ENCODE data around the gene STXBP5L.
A peak's percentile ranks its signal among the peaks of the same experiment; 100 is the strongest.
"Not testable (repeated sequence)": the region's sequence is repeated elsewhere in the genome, so short reads cannot be mapped to it uniquely, and the experiment has no call there.

The STXBP5L gene

GRCh38 chr3:120908030-120908794, at the start of gene STXBP5L:
STXBP5L (plus strand) TSS chr3:120908205; CDS start chr3:120909579, 1,374 bp downstream.
- peak; percentile 18 for DNase-seq

- no peak for DNase-seq
These were observed 49.5 kb upstream of the STXBP5L start for GRCh38 chr3:120858521-120858920.

DNA sequence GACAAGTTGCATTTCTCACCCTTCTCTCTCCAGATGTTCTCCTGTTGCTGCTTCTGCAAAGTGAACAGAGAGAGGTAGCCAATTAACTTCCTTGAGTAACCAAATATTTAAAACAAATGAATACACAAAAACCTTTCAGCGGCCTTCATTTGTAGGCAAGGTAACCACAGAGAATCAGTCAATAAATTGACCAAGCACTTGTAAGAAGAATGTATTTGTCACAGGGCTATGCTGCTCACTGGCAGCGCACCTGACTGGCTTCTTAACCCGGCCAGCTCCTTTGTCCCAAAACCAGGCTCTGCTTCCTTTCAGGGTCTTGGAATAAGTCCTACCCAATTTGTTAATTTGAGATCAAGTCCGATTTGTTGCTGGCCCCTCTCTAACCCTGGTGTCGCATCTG, 43.5 kb upstream of the STXBP5L start:
- no peak for DNase-seq

DNA sequence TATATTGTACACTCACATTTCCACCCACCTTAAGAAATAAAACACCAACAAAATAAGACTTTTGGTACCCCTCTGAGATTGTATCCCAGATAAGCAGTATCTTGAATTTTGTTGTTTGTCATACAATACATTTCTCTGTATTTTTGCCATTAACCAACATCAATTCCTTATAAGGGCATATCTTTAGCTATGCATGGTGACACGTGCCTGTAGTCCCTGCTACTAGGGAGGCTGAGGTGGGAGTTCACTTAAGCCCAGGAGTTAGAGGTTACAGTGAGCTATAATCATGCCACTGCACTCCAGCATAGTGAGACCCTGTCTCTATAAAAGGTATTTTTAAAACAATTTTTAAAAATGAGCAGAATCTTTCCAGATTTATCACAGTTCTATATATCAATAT, 32.5 kb upstream of the STXBP5L start:
- no peak for DNase-seq

DNA sequence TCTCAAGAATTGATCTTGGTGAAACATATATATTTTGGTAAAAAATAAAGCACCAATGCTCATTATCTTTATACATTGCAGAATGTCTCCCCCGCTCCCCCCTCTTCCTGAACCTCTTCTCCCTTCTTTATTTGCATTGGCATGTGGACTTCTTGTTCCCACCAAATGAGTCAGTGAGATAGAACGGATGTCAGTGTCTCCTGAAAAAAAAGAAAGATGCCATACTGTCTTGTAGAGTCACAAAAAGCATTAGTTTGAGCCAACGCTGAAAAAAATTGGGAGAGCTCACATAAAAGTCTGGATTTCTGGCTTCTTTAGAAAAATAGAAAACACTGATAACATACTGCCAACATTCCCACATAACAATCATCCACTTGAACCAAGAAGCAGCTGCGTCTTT, 32.0 kb upstream of the STXBP5L start:
- DNase-seq: no peak

DNA sequence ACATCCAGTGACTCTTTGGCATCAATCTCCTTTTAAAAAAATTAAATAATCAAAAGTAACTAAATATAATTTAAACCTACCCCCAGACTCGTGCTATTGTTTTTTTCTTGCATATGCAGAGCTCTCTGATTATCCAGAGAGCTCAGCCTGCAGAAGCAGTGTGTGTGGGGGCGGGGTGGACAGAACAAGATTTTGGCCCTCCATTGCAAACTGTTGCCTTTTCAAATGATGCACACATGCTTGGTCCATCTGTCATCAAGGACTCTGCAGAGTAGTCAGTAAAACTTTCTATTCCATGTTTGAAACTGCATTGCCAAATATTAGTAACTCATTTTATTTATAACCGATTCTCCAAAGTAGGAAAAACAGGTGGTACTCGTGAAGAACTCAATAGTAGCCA, 28.6 kb upstream of the STXBP5L start:
- DNase-seq: no peak

GRCh38 chr3:120892921-120893320, 15.1 kb upstream of the STXBP5L start:
- no peak for DNase-seq

GRCh38 chr3:120894316-120895057, 13.5 kb upstream of the STXBP5L start:
- no peak for DNase-seq

DNA sequence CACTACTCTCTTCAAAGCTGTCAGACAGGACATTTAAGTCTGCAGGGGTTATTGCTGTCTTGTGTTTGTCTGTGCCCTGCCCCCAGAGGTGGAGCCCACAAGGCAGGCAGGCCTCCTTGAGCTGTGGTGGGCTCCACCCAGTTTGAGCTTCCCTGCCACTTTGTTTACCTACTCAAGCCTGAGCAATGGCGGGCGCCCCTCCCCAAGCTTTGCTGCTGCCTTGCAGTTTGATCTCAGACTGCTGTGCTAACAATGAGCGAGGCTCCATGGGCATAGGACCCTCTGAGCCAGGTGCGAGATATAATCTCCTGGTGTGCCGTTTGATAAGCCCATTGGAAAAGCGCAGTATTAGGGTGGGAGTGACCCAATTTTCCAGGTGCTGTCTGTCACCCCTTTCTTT, 6.3 kb upstream of the STXBP5L start:
- DNase-seq: not testable (repeated sequence)

DNA sequence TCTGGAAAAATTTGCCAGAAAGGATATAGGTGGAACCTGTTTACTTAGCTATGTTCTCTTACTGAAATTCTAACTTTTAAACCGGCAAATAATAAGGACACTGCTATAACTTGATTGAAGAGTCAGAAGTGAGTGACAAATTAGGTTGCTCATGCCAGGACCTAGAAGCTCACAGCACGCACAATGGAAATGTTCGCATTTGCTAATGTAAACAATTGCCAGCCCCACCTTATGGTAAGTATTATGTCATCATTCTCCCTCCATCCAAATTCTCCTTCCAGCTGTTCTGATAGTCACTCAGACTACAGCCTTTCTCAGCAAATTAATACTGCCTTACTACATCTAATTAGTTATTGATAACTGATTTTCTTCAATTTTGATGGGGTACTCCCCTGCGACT, 4.8 kb upstream of the STXBP5L start:
- DNase-seq: no peak

GRCh38 chr3:120907659-120908029, 361 bp upstream of the STXBP5L start:
- DNase-seq: no peak

DNA sequence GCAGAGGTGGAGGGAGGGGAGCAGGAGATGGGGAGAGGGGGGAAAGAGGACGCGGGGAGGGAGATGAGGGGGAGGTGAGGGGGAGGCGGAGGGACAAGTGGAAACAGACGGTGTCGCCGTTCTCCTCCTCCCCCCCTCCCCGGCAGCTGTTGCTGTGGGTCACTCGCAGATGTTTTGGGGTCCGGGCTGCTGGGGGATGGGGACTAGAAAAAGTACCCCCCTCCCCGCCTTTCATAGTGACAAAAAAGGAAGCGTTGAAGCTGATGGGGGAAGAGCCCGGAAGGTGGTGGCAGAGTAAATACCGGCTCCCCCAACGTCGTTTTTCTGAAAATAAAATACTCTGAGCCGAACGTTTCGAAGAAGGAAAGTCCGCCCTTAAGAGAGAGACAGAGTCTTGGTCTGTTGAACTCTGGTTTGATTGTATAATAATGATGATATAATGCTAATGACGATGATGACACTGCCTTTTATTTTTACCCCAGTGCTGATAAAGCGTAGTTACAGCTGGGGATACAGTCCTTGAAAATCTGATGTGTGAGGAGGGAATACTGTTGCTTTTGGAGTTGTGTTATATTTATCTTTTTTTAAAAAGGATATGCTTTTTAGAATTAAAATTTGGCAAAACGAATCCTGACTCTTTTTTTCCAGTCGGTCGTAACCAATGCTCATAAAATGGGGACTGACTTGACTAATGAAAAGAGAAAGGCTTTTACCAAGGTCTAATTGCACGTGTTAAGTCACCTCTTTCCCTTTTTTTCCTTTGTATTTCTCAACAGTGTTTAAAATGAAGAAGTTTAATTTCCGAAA, 993 bp downstream of the STXBP5L start:
- DNase-seq: no peak

GRCh38 chr3:120909602-120909878, 1.5 kb downstream of the STXBP5L start:
- DNase-seq: no peak

DNA sequence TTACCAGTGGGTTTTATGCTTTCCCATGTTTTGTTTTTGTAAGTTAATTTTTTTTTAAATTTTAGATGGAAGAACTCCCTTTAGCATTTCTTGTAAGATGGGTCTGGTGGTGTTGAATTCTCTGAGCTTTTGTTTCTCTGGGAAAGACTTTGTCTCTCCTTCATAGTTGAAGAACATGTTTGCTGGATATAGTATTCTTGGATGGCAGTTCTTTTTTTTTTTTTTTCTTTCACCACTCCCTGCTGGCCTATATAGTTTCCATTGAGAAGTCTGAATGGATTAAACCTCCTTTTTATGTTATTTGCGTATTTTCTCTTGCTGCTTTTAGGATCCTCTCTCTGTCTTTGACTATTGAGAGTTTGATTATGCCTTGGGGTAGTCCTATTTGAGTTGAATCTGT, 18.1 kb downstream of the STXBP5L start:
- DNase-seq: no peak

DNA sequence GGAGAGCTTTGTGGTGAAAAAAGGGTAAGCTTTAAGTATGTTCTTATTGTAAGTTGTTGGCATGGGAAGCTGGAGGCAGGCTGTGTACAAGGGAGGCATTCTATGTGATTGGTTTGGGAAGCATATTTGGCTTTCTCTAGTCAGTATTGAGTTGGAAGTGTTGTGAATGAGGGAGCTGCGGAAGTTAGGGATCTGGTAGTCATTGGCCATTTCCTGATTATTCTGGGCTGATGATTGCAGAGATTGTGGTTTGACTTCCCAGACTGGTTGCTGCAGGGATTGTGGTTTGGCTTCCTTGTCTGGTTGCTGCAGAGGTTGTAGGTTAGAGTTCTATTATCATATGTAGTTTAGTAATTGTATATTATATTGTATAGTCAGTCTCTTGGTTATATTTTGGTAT, 21.0 kb downstream of the STXBP5L start:
- no peak for DNase-seq

DNA sequence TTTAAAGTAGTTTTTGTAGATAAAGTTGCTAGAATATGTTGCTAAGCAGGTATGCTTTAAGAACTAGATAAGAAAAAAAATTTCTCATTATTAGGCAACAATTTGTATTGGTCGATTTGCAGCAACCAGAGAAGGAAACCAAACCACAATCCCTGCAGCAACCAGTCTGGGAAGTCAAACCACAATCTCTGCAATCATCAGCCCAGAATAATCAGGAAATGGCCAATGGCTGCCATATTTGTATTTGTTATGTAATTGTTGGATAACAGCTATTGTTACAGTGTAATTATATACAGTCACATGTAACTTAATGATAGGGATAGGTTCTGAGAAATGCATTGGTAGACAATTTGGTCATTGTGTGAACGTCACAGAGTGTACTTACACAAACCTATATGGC, 23.6 kb downstream of the STXBP5L start:
- no peak for DNase-seq

GRCh38 chr3:120956143-120956542, 48.1 kb downstream of the STXBP5L start:
- no peak for DNase-seq

- no peak for DNase-seq
These were observed 74.8 kb downstream of the STXBP5L start for GRCh38 chr3:120982608-120983320.

- DNase-seq: no peak
These were observed 75.3 kb downstream of the STXBP5L start for GRCh38 chr3:120983321-120983665.

- DNase-seq: no peak
These were observed 75.8 kb downstream of the STXBP5L start for GRCh38 chr3:120983841-120984240.

GRCh38 chr3:120985242-120985641, 77.2 kb downstream of the STXBP5L start:
- no peak for DNase-seq

DNA sequence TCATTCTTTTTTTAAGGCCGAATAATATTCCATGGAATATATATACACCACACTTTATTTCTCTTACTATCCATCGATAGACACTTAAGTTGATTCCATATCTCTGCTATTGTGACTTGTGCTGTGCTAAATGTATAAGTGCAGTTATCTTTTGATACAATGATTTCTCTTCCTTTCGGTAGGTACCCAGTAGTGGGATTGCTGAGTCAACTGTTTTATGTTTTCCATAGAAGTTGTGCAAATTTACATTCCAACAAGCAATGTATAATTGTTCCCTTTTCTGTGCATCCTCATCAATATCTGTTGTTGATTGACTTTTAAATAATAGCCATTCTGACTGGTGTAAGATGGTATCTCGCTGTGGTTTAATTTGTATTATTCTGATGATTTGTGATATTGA, 81.0 kb downstream of the STXBP5L start:
- no peak for DNase-seq

DNA sequence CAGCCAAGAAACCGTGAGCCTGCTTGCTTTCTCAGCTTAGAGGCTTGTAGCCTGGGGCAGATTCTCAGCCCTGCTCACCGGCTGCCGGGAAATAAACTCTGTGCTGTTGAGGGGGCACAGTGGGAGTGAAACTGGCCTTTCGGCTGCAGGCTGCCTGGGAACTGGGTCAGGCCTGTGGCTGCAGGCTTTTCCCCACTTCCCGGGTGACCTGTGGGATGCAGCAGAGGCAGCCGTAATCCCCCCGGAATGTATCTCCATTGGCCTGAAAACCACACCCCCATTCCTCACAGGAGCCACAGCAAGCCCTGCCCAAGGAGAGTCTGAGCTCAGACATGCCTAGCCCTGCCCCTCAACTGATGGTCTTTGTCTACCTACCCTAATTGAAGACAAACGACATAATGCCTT, 110.9 kb downstream of the STXBP5L start:
- no peak for DNase-seq

Data from activated CD4-positive, alpha-beta T cell treated with anti-CD3 and anti-CD28 coated beads, Interleukin-2, amount 50 U/mL, for 1 hour (primary cell).